ENCODE data around the gene GJD3.

DNA sequence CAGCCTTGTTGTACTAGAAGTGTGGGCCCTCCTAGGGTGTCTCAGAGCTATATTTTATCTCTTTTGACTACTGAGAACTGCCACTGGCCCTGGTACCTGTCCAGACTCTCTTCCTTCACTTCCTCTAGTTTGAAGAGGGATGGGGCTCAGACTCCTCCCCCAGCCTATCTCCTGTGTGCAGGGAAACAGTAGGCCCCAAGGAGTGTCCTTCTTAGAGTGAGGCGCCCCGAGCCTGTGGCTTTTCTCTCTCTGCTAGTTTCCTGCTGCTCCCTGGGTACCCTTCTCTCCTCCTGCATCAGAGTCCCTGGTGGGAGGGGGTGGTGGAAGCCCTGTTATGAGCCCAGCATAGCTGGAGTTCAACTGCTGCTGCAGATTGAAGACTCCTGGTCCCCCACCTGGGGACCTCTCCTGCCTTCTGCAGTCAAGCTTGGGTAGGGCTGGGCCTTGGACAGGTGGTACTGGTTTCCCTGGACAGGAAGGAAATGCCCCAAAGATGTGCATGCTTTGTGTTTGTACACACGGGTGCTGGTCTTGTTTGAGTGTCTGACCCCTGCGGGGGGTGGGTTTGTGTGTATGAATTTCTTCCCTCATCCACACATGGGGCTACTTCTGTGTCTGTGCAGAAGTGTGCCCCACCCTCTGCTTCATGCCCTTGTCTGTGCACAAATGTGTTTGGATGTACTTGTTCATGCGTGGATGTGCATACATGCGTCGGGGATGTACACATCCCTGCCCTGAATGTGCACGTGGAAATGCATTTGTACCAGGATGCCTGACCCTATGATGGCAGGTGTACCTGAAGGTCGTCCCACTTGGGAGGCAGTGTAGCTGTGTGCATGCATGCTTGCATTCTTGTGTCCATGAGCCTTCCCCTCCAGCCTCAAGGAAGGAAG is 48.6 kb downstream of the GJD3 start:
- TF ChIP-seq, protein P1, sequence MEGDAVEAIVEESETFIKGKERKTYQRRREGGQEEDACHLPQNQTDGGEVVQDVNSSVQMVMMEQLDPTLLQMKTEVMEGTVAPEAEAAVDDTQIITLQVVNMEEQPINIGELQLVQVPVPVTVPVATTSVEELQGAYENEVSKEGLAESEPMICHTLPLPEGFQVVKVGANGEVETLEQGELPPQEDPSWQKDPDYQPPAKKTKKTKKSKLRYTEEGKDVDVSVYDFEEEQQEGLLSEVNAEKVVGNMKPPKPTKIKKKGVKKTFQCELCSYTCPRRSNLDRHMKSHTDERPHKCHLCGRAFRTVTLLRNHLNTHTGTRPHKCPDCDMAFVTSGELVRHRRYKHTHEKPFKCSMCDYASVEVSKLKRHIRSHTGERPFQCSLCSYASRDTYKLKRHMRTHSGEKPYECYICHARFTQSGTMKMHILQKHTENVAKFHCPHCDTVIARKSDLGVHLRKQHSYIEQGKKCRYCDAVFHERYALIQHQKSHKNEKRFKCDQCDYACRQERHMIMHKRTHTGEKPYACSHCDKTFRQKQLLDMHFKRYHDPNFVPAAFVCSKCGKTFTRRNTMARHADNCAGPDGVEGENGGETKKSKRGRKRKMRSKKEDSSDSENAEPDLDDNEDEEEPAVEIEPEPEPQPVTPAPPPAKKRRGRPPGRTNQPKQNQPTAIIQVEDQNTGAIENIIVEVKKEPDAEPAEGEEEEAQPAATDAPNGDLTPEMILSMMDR (IDR thresholded peaks at IDR 0.05), result no peak
- no peak for TF ChIP-seq EP300 (IDR thresholded peaks at IDR 0.05)
